ENCODE data around the gene NCBP2L.

GRCh38 chrX:107736781-107737531, 40.6 kb upstream of the NCBP2L start:
- no peak for TF ChIP-seq CTCF (IDR thresholded peaks at IDR 0.05)
- TF ChIP-seq EP300 (IDR thresholded peaks at IDR 0.05), result no peak
- TF ChIP-seq POLR2A (IDR thresholded peaks at IDR 0.05), result no peak

All from ovary (tissue), 3 donors.